Glutamatergic neuron (in vitro differentiated cells): ENCODE results near the gene NEK7. TPM values are rescaled to one million over a fixed set of nuclear protein-coding genes. Genes with fewer than 3 reads are reported as not detected.

Experiments
- DNase-seq: peaks from one replicate; pipeline ENCODE4 v3.0.0; 2022
- H3K27ac Mint-ChIP-seq: one replicate; pipeline ENCODE4 v1.8.0; 2020; ENCODE audit warnings: mild to moderate bottlenecking, mixed read lengths, inconsistent platforms; ENCODE audit not compliant: unreplicated experiment
- H3K27me3 Mint-ChIP-seq: one replicate; pipeline ENCODE4 v1.8.0; 2020; ENCODE audit warnings: mild to moderate bottlenecking, moderate library complexity, mixed read lengths, inconsistent platforms; ENCODE audit not compliant: unreplicated experiment
- H3K36me3 Mint-ChIP-seq: one replicate; pipeline ENCODE4 v1.8.0; 2020; ENCODE audit warnings: mild to moderate bottlenecking, mixed read lengths, inconsistent platforms; ENCODE audit not compliant: unreplicated experiment
- H3K4me1 Mint-ChIP-seq: one replicate; pipeline ENCODE4 v1.8.0; 2020; ENCODE audit warnings: mild to moderate bottlenecking, low read depth, mixed read lengths, inconsistent platforms; ENCODE audit not compliant: unreplicated experiment
- H3K4me3 Mint-ChIP-seq: one replicate; pipeline ENCODE4 v1.8.0; 2020; ENCODE audit warnings: mild to moderate bottlenecking, mixed read lengths, inconsistent platforms; ENCODE audit not compliant: unreplicated experiment
- H3K9me3 Mint-ChIP-seq: one replicate; pipeline ENCODE4 v1.8.0; 2020; ENCODE audit warnings: mild to moderate bottlenecking, moderate library complexity, mixed read lengths, inconsistent platforms; ENCODE audit not compliant: unreplicated experiment
- CTCF ChIP-seq: fragments of 200-600 bp; sonication (generic); IDR thresholded peaks from one replicate; pipeline ENCODE4 v1.5.0; 2021; ENCODE audit not compliant: partially characterized antibody, unreplicated experiment
- total RNA-seq: library from RNA; stranded (reverse); fragmentation: NEBNext Ultra II Directional; extraction: Animal tissue kit (Norgen Biotek cat#: 25700); gene quantifications from one replicate; pipeline ENCODE4 v1.2.1, GENCODE V29; 2021; ENCODE audit not compliant: unreplicated experiment

Gene NEK7
- total RNA-seq, 1 donor from 2014 or later: 11.5 TPM

- H3K27ac Mint-ChIP-seq: no peak overlapping the region
- H3K36me3 Mint-ChIP-seq: no peaks in the 10 kb centered on the region
- H3K9me3 Mint-ChIP-seq: no peaks in the 10 kb centered on the region
- H3K4me1 Mint-ChIP-seq: no peaks in the 10 kb centered on the region
- no peak overlapping the region for H3K4me3 Mint-ChIP-seq
- no peaks in the 10 kb centered on the region for H3K27me3 Mint-ChIP-seq
- TF ChIP-seq CTCF: no peak
- no peak for DNase-seq
Observed at GRCh38 chr1:198238121-198238520, 81.3 kb downstream of the NEK7 start.

DNA sequence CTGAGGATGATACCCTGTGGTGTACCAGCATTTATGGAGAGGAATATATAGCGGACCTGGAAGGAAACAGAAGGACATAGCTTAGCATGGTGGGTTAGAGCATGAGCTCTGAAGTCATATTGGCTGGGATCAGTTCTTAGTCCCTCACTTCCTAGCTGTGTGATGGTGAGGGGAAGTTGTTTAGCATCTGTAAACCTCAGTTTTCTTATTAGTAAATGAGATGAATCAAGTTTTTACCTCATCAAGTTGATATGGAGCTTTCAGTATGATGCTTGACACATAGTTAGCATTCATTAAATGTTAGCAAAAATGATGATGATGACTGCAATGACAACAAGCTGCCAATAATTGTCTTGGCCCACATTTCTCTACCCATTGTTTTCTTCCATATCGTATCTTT is 84.8 kb downstream of the NEK7 start:
- H3K9me3 Mint-ChIP-seq: no peaks in the 10 kb centered on the region
- no peaks in the 10 kb centered on the region for H3K4me1 Mint-ChIP-seq
- H3K27me3 Mint-ChIP-seq: no peaks in the 10 kb centered on the region
- no peak for DNase-seq
- no peak overlapping the region for H3K4me3 Mint-ChIP-seq
- no peak overlapping the region for H3K27ac Mint-ChIP-seq
- no peaks in the 10 kb centered on the region for H3K36me3 Mint-ChIP-seq
- TF ChIP-seq CTCF: no peak

DNA sequence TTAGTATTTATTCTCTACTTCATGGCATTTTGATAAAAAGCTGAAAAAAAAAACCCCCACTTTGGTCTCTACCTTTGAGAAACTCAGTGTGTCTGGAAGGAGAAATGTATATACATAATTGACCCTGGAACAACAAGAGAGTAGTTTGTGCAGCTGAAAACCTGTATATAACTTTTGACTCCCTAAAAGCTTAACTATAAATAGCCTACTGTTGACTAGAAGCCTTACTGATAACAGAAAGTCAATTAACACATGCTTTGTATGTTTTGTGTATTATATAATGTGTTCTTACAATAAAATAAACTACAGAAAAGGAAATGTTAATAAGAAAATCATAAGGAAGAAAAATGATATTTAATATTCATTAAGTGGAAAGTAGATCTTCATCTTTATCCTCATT is 88.0 kb downstream of the NEK7 start:
- Mint-ChIP-seq H3K27ac (no peak overlapping the region), H3K27me3 (no peaks in the 10 kb centered on the region), H3K4me1 (no peaks in the 10 kb centered on the region), H3K36me3 (no peaks in the 10 kb centered on the region), H3K4me3 (no peak overlapping the region), H3K9me3 (no peaks in the 10 kb centered on the region)
- no peak for TF ChIP-seq CTCF
- no peak for DNase-seq

DNA sequence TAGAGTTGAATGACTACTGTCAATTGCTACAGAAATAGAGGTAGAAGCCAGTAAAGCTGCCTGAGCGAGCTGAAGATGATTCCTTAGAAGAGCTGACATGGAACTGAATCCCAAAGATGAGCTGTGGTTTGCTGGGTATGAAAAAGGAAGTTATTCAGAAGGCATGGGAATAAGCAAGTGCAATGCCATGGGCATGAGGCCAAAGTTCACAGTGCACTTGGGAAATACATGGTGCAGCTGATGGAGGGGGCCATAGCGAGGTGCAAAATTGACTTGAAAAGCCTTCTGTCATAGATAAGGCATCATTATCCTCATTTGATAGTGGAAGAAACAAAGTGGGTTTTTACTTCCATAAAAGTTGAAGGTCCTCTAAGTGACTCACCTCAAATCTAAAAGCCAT is 88.6 kb downstream of the NEK7 start:
- no peak for TF ChIP-seq CTCF
- no peaks in the 10 kb centered on the region for H3K9me3 Mint-ChIP-seq
- DNase-seq: no peak
- no peak overlapping the region for H3K27ac Mint-ChIP-seq
- H3K27me3 Mint-ChIP-seq: no peaks in the 10 kb centered on the region
- no peak overlapping the region for H3K4me3 Mint-ChIP-seq
- H3K4me1 Mint-ChIP-seq: no peaks in the 10 kb centered on the region
- H3K36me3 Mint-ChIP-seq: no peaks in the 10 kb centered on the region

- Mint-ChIP-seq H3K36me3 (no peaks in the 10 kb centered on the region), H3K27me3 (no peaks in the 10 kb centered on the region), H3K9me3 (no peaks in the 10 kb centered on the region), H3K4me3 (no peak overlapping the region), H3K4me1 (no peaks in the 10 kb centered on the region), H3K27ac (no peak overlapping the region)
- no peak for TF ChIP-seq CTCF
- no peak for DNase-seq
Observed at GRCh38 chr1:198246337-198246736, 89.5 kb downstream of the NEK7 start.
